Stimulated activated memory B cell treated with anti-CD40 and anti-IgM and Interleukin-4, amounts not matched to agents 10 μg/mL and 1 μg/mL and 100 μg/mL, for 72 hours (primary cell): ENCODE measurements around the gene ACTG2.
"Not testable (repeated sequence)": the region's sequence is repeated elsewhere in the genome, so short reads cannot be mapped to it uniquely, and the experiment has no call there.

Experiments used
- ATAC-seq: fragments of 150-1000 bp; cut with Tn5 transposase; 2 replicates; pipeline ENCODE4 v1.10.0; 2021
- H3K27ac Mint-ChIP-seq: one replicate; pipeline ENCODE4 v1.8.0; 2022; ENCODE audit warnings: mild to moderate bottlenecking, mixed read lengths
- H3K27me3 Mint-ChIP-seq: one replicate; pipeline ENCODE4 v1.8.0; 2022; ENCODE audit warnings: mixed read lengths
- H3K36me3 Mint-ChIP-seq: one replicate; pipeline ENCODE4 v1.8.0; 2022; ENCODE audit warnings: mixed read lengths
- H3K4me1 Mint-ChIP-seq: one replicate; pipeline ENCODE4 v1.8.0; 2022; ENCODE audit warnings: mixed read lengths
- H3K4me3 Mint-ChIP-seq: one replicate; pipeline ENCODE4 v1.8.0; 2022; ENCODE audit warnings: mild to moderate bottlenecking, moderate library complexity, mixed read lengths
- H3K9me3 Mint-ChIP-seq: one replicate; pipeline ENCODE4 v1.8.0; 2022; ENCODE audit warnings: mixed read lengths

ACTG2 gene

DNA sequence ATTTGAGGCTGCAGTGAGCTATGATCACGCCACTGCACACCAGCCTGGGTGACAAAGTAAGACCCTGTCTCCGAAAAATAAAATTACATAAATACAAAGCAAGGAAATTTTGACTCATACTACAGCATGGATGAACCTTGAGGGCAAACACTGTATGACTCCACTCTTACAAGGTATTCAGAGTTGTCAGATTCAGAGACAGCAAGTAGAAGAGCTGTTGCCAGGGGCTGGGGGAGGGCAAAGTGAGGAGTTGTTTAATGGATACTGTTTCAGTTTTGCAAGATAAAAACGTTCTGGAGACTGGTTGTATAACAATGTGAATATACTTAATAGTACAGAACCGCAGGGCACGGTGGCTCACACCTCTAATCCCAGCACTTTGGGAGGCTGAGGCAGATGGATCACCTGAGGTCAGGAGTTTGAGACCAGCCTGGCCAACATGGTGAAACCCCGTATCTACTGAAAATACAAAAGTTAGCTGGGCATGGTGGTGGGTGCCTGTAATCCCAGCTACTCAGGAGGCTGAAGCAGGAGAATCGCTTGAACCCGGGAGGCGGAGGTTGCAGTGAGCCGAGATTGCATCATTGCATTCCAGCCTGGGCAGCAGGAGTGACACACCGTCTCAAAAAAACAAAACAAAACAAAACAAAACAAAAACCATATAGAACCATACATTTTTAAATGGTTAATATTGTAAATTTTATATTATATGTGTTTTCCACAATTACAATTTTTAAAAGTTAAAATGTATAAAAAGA is 5.0 kb upstream of the ACTG2 start:
- H3K36me3 Mint-ChIP-seq, H3K4me3 Mint-ChIP-seq, ATAC-seq, H3K9me3 Mint-ChIP-seq, H3K27ac Mint-ChIP-seq, H3K4me1 Mint-ChIP-seq: not testable (repeated sequence)
- peaks cover 23% of the 10 kb centered on the region for H3K27me3 Mint-ChIP-seq

DNA sequence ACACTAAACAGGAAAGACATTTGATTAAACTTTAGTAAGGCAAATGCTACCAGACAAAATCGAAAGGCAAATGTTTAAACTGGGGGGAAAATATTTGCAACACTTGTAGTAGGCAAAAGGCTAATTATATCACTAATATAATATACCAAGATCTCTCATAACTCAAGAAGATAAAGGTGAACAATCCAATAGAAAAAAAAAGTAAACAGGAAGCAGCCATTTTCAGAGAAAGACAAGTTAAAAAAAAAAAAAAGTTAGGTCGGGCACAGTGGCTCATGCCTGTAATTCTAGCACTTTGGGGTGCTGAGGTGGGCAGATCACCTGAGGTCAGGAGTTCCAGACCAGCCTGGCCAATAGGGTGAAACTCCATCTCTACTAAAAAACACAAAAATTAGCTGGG is 4.4 kb upstream of the ACTG2 start:
- Mint-ChIP-seq H3K27me3 (peaks cover 17% of the 10 kb centered on the region), H3K27ac (no peak overlapping the region), H3K36me3 (no peaks in the 10 kb centered on the region), H3K4me3 (no peak overlapping the region), H3K9me3 (no peaks in the 10 kb centered on the region), H3K4me1 (peaks cover 5% of the 10 kb centered on the region)
- ATAC-seq = no peak

DNA sequence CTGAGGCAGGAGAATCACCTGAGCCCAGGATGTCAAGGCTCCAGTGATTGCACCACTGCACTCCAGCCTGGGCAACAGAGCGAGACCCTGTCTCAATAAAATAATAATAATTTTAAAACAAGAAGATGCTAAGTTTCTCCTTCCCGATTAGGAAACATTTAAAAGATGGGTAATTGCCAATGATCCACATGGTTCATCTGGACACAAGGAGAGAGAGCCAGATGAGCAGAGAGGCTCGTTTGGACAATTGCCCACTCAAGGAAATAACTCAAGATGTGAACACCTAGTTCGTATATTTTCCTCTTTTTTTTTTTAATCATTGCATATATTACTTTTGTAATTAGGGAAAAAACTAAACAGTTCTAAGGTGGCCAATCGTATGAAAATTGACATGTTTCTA is 3.6 kb upstream of the ACTG2 start:
- Mint-ChIP-seq H3K27ac (no peak overlapping the region), H3K4me3 (no peak overlapping the region), H3K9me3 (no peaks in the 10 kb centered on the region), H3K4me1 (peaks cover 5% of the 10 kb centered on the region), H3K36me3 (no peaks in the 10 kb centered on the region), H3K27me3 (peaks cover 13% of the 10 kb centered on the region)
- no peak for ATAC-seq

GRCh38 chr2:73890301-73891092 is 2.3 kb upstream of the ACTG2 start:
- no peak overlapping the region for H3K27ac Mint-ChIP-seq
- H3K9me3 Mint-ChIP-seq = no peaks in the 10 kb centered on the region
- peaks cover 13% of the 10 kb centered on the region for H3K27me3 Mint-ChIP-seq
- H3K4me3 Mint-ChIP-seq = no peak overlapping the region
- H3K4me1 Mint-ChIP-seq = peaks cover 5% of the 10 kb centered on the region
- ATAC-seq = no peak
- H3K36me3 Mint-ChIP-seq = no peaks in the 10 kb centered on the region

DNA sequence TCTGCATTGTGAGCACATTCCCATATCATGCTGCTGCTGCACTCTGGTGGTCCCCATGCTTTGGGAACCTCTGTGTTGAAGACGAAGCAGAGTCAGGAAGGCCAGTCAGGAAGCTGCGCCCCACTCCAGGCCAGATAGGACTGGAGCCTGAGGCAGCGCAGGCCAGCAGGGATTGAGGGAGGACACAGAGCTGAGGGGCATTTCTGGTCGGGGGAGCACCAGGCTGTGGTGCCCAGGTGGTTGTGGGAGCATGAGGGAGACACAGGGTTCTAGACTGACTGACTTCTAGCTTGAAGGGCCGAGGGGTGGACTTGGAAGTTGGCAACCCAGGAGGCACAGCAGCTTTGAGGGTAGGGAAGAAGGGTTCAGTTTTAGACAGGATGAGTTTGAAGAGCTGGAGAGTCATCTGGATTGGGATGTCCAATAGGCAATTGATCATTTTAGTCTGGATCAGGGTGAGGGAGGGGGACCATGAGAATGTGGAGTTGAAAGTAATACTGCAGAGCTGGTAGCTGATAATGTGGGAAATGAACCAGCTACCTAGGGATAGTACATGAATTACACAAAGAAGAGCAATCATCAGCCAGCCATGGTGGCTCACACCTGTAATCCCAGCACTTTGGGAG is 1.4 kb upstream of the ACTG2 start:
- Mint-ChIP-seq H3K9me3 (no peaks in the 10 kb centered on the region), H3K36me3 (no peaks in the 10 kb centered on the region), H3K4me1 (peaks cover 9% of the 10 kb centered on the region), H3K27me3 (peaks cover 13% of the 10 kb centered on the region), H3K4me3 (no peak overlapping the region), H3K27ac (no peak overlapping the region)
- no peak for ATAC-seq

GRCh38 chr2:73893764-73894474 is 1.1 kb downstream of the ACTG2 start:
- Mint-ChIP-seq H3K9me3 (no peaks in the 10 kb centered on the region), H3K27ac (no peak overlapping the region)

DNA sequence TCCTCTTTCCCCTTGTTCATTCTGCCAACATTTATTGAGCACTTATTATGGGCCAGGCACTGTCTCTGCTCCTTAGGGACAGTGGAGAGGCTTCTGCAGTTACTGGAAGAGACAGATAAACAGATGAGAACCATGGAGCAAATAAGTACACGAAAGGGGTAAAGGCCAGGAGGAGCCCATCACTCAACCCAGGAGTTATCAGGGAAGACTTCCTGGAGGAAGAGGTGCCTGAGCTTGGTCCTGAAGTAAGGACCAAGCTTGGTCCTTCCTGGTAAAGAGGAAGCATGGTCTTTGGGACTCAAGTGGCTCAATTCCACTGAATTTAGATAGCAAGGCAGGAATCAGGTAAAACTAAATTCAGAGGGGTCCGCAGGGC is 1.7 kb downstream of the ACTG2 start:
- Mint-ChIP-seq H3K4me1 (peaks cover 14% of the 10 kb centered on the region), H3K4me3 (no peak overlapping the region), H3K9me3 (no peaks in the 10 kb centered on the region), H3K27me3 (no peaks in the 10 kb centered on the region), H3K27ac (no peak overlapping the region), H3K36me3 (no peaks in the 10 kb centered on the region)
- no peak for ATAC-seq

More at GRCh38 chr2:73893764-73894474, 1.1 kb downstream of the ACTG2 start:
- ATAC-seq = no peak
- Mint-ChIP-seq H3K4me3 (no peak overlapping the region), H3K4me1 (peaks cover 14% of the 10 kb centered on the region), H3K36me3 (no peaks in the 10 kb centered on the region), H3K27me3 (no peaks in the 10 kb centered on the region)

- Mint-ChIP-seq H3K4me1 (peaks cover 14% of the 10 kb centered on the region), H3K27ac (no peak overlapping the region), H3K9me3 (no peaks in the 10 kb centered on the region), H3K27me3 (no peaks in the 10 kb centered on the region), H3K4me3 (no peak overlapping the region), H3K36me3 (no peaks in the 10 kb centered on the region)
- ATAC-seq = no peak
Measured at GRCh38 chr2:73894877-73895276, 2.1 kb downstream of the ACTG2 start.

DNA sequence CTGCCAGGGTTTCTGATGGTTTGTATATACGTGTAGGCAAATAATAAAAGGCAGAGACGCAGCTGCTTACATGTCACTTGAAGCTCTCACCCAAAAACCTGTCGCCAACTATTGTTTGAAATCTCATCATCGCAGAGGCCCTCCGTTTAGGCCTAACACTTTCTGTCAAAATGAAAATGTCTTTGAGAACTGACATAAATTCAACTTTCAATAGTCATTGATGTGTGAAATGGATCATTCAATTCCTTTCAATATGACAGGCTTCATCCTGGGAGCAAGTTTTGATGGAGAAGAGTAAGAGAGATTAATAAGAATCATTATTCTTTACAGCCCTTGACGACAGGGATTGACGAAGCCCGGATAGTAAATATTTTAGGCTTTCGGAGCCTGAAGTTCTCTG is 2.7 kb downstream of the ACTG2 start:
- Mint-ChIP-seq H3K9me3 (no peaks in the 10 kb centered on the region), H3K27ac (no peak overlapping the region), H3K36me3 (no peaks in the 10 kb centered on the region), H3K4me1 (peaks cover 14% of the 10 kb centered on the region), H3K27me3 (no peaks in the 10 kb centered on the region), H3K4me3 (no peak overlapping the region)
- no peak for ATAC-seq

DNA sequence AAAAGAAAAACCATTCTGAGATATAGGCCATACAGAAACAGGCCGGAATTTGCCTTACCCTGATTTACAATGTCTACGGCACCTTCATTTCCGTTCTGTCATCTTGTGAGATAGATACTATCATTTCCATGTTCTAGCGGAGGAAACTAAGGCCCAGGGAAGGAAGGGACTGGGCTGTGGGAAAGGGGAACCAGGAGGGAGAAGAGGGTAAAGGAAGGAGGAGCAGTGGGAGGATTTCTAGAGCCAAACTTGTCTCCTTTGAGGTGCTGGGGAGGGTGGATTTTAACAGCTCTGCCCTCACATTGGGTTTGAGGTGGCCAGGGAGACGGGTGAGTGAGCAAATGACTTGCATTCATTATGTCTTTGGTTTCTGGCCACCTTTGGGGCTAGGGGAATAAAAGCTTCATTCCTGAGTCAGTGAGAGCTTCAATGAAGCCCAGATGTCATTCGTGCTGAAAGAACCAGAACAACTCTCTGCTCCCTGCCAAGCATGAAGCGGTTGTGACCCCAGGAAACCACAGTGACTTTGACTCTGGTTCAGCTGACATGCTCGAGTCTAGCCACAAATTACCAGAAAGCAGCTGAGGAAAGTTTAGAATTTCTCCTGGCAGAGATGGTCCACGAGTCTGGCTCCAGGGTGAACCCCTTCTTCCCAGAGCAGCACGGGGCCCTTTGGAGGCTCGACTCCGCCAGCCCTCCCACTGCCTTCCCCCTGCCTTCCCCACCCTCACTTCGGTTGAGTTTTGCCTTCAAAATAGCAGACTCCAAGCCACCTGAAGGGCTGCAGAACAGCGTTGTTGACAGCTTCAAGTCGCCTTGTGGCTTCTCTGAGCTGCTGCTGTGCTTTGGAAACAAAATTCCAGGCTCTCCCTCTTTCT is 3.8 kb downstream of the ACTG2 start:
- no peaks in the 10 kb centered on the region for H3K36me3 Mint-ChIP-seq
- H3K27ac Mint-ChIP-seq = peak overlapping the region; percentile 38
- H3K4me3 Mint-ChIP-seq = no peak overlapping the region
- peaks cover 14% of the 10 kb centered on the region for H3K4me1 Mint-ChIP-seq
- peak; percentile 87 for ATAC-seq
- H3K27me3 Mint-ChIP-seq = no peaks in the 10 kb centered on the region
- no peaks in the 10 kb centered on the region for H3K9me3 Mint-ChIP-seq

DNA sequence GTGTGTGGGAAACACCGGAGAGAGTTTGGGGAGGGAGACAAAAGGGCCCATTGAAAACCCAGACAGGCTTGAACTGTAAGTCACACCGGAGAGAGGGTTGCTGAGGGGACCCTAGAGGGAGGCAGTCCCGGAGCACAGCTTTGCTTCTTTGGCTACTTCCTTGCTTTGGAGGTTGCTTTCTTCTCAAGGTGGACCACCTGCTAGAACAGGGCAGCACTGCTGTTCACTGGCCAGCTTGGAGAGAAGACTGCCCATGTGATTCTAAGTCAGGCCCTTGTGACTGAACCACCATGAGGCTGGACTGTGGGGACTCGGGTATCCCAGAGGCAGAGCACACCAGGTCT is 4.4 kb downstream of the ACTG2 start:
- H3K4me3 Mint-ChIP-seq = no peak overlapping the region
- H3K27me3 Mint-ChIP-seq = peaks cover 2% of the 10 kb centered on the region
- H3K9me3 Mint-ChIP-seq = no peaks in the 10 kb centered on the region
- H3K4me1 Mint-ChIP-seq = peaks cover 14% of the 10 kb centered on the region
- ATAC-seq = no peak
- no peaks in the 10 kb centered on the region for H3K36me3 Mint-ChIP-seq
- peak overlapping the region; percentile 38 for H3K27ac Mint-ChIP-seq

DNA sequence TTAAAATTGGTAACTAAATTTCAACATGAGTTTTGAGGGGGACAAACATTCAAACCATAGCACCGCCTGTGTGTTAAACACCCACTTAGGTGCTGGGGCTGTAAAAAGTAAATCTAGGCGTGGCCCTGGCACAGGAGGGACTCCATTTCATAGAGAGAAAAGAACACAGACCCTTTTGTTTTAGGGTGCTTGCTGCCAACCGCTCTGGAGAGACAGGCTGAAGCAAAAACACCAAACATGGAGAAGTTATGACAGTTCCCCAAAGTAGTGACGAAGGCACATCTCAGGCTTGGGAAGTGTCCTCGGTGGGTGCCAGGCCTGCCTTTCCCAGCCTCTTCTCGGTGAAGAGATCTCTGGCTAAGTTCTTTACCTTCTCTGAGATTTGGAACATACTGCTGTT is 5.1 kb downstream of the ACTG2 start:
- Mint-ChIP-seq H3K4me1 (peaks cover 14% of the 10 kb centered on the region), H3K4me3 (no peak overlapping the region), H3K27me3 (peaks cover 9% of the 10 kb centered on the region), H3K9me3 (no peaks in the 10 kb centered on the region), H3K27ac (no peak overlapping the region), H3K36me3 (no peaks in the 10 kb centered on the region)
- ATAC-seq = no peak

GRCh38 chr2:73899801-73900336 is 7.1 kb downstream of the ACTG2 start:
- no peaks in the 10 kb centered on the region for H3K36me3 Mint-ChIP-seq
- peaks cover 12% of the 10 kb centered on the region for H3K27me3 Mint-ChIP-seq
- H3K4me1 Mint-ChIP-seq = peaks cover 14% of the 10 kb centered on the region
- no peak overlapping the region for H3K27ac Mint-ChIP-seq
- H3K4me3 Mint-ChIP-seq = no peak overlapping the region
- ATAC-seq = no peak
- no peaks in the 10 kb centered on the region for H3K9me3 Mint-ChIP-seq

DNA sequence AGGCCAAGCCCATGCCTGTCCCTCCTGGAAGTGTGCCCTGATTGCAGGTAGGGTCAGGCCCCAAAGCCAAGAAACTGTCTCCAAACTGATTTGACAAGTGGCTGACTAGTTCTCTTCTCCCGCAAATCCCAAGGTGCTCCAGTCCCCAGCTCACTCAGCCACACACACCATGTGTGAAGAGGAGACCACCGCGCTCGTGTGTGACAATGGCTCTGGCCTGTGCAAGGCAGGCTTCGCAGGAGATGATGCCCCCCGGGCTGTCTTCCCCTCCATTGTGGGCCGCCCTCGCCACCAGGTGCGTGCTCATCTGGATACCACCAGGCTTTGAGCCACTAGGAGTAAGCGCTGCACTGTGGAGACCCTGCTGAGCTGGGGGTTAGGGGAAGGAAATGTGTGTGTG is 8.3 kb downstream of the ACTG2 start:
- H3K36me3 Mint-ChIP-seq = no peaks in the 10 kb centered on the region
- H3K27ac Mint-ChIP-seq = no peak overlapping the region
- no peak for ATAC-seq
- H3K4me1 Mint-ChIP-seq = peaks cover 12% of the 10 kb centered on the region
- no peak overlapping the region for H3K4me3 Mint-ChIP-seq
- no peaks in the 10 kb centered on the region for H3K9me3 Mint-ChIP-seq
- H3K27me3 Mint-ChIP-seq = peaks cover 12% of the 10 kb centered on the region
